H9 (cell line): ENCODE measurements around the gene SNRNP200. TPM values are rescaled to one million over a fixed set of nuclear protein-coding genes. Genes with fewer than 3 reads are reported as not detected.

Experiments used
- DNase-seq: peaks from one replicate; pipeline ENCODE4 v3.0.0-alpha.2; 2017
- H2AFZ ChIP-seq: one replicate; pipeline ENCODE4 v1.6.1; 2013; ENCODE audit warnings: mild to moderate bottlenecking, low read length, control low read depth, moderate library complexity
- H2AK5ac ChIP-seq: 2 replicates; pipeline ENCODE4 v1.6.1; 2013; ENCODE audit warnings: low read length, control low read depth, mixed read lengths; ENCODE audit not compliant: insufficient read length
- H2BK120ac ChIP-seq: one replicate; pipeline ENCODE4 v1.6.1; 2013; ENCODE audit warnings: low read depth, mild to moderate bottlenecking, low read length, control low read depth, inconsistent platforms; ENCODE audit not compliant: poor library complexity, severe bottlenecking
- H2BK12ac ChIP-seq: 2 replicates; pipeline ENCODE4 v1.6.1; 2013; ENCODE audit warnings: low read length, control low read depth, mixed read lengths, low read depth; ENCODE audit not compliant: insufficient read length
- H2BK15ac ChIP-seq: 2 replicates; pipeline ENCODE4 v1.6.1; 2013; ENCODE audit warnings: low read depth, low read length, control low read depth
- H2BK20ac ChIP-seq: one replicate; pipeline ENCODE4 v1.6.1; 2013; ENCODE audit warnings: low read depth, mild to moderate bottlenecking, low read length, control low read depth, inconsistent platforms; ENCODE audit not compliant: poor library complexity, severe bottlenecking
- H2BK5ac ChIP-seq: 2 replicates; pipeline ENCODE4 v1.6.1; 2013; ENCODE audit warnings: low read length, control low read depth, mixed read lengths; ENCODE audit not compliant: insufficient read length
- H3K14ac ChIP-seq: 2 replicates; pipeline ENCODE4 v1.6.1; 2013; ENCODE audit warnings: low read length, control low read depth; ENCODE audit not compliant: insufficient read depth
- H3K18ac ChIP-seq: 2 replicates; pipeline ENCODE4 v1.6.1; 2013; ENCODE audit warnings: low read depth, mild to moderate bottlenecking, mixed read lengths, low read length, control low read depth; ENCODE audit not compliant: insufficient read length
- H3K23ac ChIP-seq: 2 replicates; pipeline ENCODE4 v1.6.1; 2013; ENCODE audit warnings: low read length, control low read depth, mixed read lengths, low read depth; ENCODE audit not compliant: insufficient read length
- H3K23me2 ChIP-seq: 2 replicates; pipeline ENCODE4 v1.6.1; 2013; ENCODE audit warnings: low read depth, mild to moderate bottlenecking, mixed read lengths, low read length, control low read depth; ENCODE audit not compliant: insufficient read length, poor library complexity, severe bottlenecking
- H3K27ac ChIP-seq: 2 replicates; pipeline ENCODE4 v1.5.1; 2013; ENCODE audit warnings: low read length, control low read depth, mixed read lengths, low read depth; ENCODE audit not compliant: insufficient read length
- H3K27me3 ChIP-seq: 2 replicates; pipeline ENCODE4 v1.6.1; 2013; ENCODE audit warnings: low read length, control low read depth, inconsistent platforms; ENCODE audit not compliant: insufficient read depth
- H3K4ac ChIP-seq: 2 replicates; pipeline ENCODE4 v1.6.1; 2013; ENCODE audit warnings: low read depth, mild to moderate bottlenecking, control low read depth, inconsistent platforms, low read length, moderate library complexity
- H3K4me1 ChIP-seq: 2 replicates; pipeline ENCODE4 v1.6.1; 2013; ENCODE audit warnings: low read length, control low read depth, inconsistent platforms; ENCODE audit not compliant: insufficient read depth
- H3K4me2 ChIP-seq: 2 replicates; pipeline ENCODE4 v1.6.1; 2013; ENCODE audit warnings: low read length, control low read depth, mixed read lengths; ENCODE audit not compliant: insufficient read length, insufficient read depth
- H3K56ac ChIP-seq: 2 replicates; pipeline ENCODE4 v1.6.1; 2013; ENCODE audit warnings: low read depth, mild to moderate bottlenecking, mixed read lengths, low read length, control low read depth; ENCODE audit not compliant: insufficient read length
- H3K79me1 ChIP-seq: 2 replicates; pipeline ENCODE4 v1.6.1; 2013; ENCODE audit warnings: low read depth, mild to moderate bottlenecking, moderate library complexity, low read length, control low read depth, inconsistent platforms; ENCODE audit not compliant: insufficient read depth, poor library complexity, severe bottlenecking
- H3K79me2 ChIP-seq: 2 replicates; pipeline ENCODE4 v1.6.1; 2013; ENCODE audit warnings: low read length, control low read depth, inconsistent platforms; ENCODE audit not compliant: insufficient read depth
- H3K9ac ChIP-seq: 2 replicates; pipeline ENCODE4 v1.6.1; 2013; ENCODE audit warnings: low read length, control low read depth, mixed read lengths; ENCODE audit not compliant: insufficient read length; ENCODE audit errors: extremely low read depth
- H3K9me3 ChIP-seq: one replicate; pipeline ENCODE4 v1.6.1; 2013; ENCODE audit warnings: low read depth, low read length, inconsistent platforms; ENCODE audit not compliant: control insufficient read depth
- H3T11ph ChIP-seq: one replicate; pipeline ENCODE4 v1.6.1; 2013; ENCODE audit warnings: mild to moderate bottlenecking, low read length, control low read depth, inconsistent platforms
- H4K20me1 ChIP-seq: one replicate; pipeline ENCODE4 v1.6.1; 2013; ENCODE audit not compliant: control insufficient read depth, insufficient read length, insufficient read depth
- H4K5ac ChIP-seq: 2 replicates; pipeline ENCODE4 v1.6.1; 2013; ENCODE audit warnings: low read depth, mild to moderate bottlenecking, mixed read lengths, low read length, control low read depth; ENCODE audit not compliant: insufficient read length
- H4K8ac ChIP-seq: replicated peaks from 2 replicates; pipeline ENCODE4 v1.6.1; 2013; ENCODE audit warnings: low read length, control low read depth, mixed read lengths, low read depth; ENCODE audit not compliant: insufficient read length
- H4K91ac ChIP-seq: 2 replicates; pipeline ENCODE4 v1.6.1; 2013; ENCODE audit warnings: low read depth, mild to moderate bottlenecking, moderate library complexity, mixed read lengths, low read length, control low read depth; ENCODE audit not compliant: insufficient read length
- H3K27ac Mint-ChIP-seq, 3 experiments: 2 replicates in 2 of 3; 3 replicates in 1 of 3; pipeline ENCODE4 v1.8.0; 2020 to 2021; ENCODE audit warnings: mixed read lengths in 3 of 3, mild to moderate bottlenecking in 1 of 3, moderate library complexity in 1 of 3
- H3K27me3 Mint-ChIP-seq: 2 replicates; pipeline ENCODE4 v1.8.0; 2021; ENCODE audit warnings: low read depth, mild to moderate bottlenecking, moderate library complexity, mixed read lengths
- H3K36me3 Mint-ChIP-seq, 3 experiments: 2 replicates in 2 of 3; 3 replicates in 1 of 3; pipeline ENCODE4 v1.8.0; 2020 to 2021; ENCODE audit warnings: low read depth in 3 of 3, mixed read lengths in 3 of 3; ENCODE audit not compliant: insufficient read depth in 1 of 3
- H3K4me1 Mint-ChIP-seq, 2 experiments: 2 replicates each; pipeline ENCODE4 v1.8.0; 2020; ENCODE audit warnings: mixed read lengths in 2 of 2
- H3K4me3 Mint-ChIP-seq, 2 experiments: 2 replicates in 1 of 2; 3 replicates in 1 of 2; pipeline ENCODE4 v1.8.0; 2020 to 2021; ENCODE audit warnings: mild to moderate bottlenecking in 2 of 2, mixed read lengths in 2 of 2, moderate library complexity in 1 of 2
- H3K9me3 Mint-ChIP-seq, 2 experiments: 2 replicates in 1 of 2; 3 replicates in 1 of 2; pipeline ENCODE4 v1.8.0; 2020; ENCODE audit warnings: mild to moderate bottlenecking in 2 of 2, mixed read lengths in 2 of 2, moderate library complexity in 1 of 2
- WGBS: extraction: QIAGEN DNeasy Blood & Tissue Kit; methylation state at CpG from one replicate; pipeline ENCODE4 v1.1.7; 2013; ENCODE audit warnings: missing lambda C conversion rate, low lambda C conversion rate, mixed read lengths; ENCODE audit not compliant: insufficient read length; ENCODE audit errors: extremely low coverage; 5-methylcytosine and 5-hydroxymethylcytosine counted together
- total RNA-seq: library from RNA; stranded (reverse); gene quantifications from 2 replicates; pipeline ENCODE4 v1.2.1, GENCODE V29; 2021
- TF ChIP-seq, protein P1 (sequence below): fragments of 200-600 bp; sonication (generic); conservative IDR thresholded peaks from 3 replicates; pipeline ENCODE4 v1.8.0; 2021; ENCODE audit warnings: antibody characterized with exemption, mild to moderate bottlenecking

The SNRNP200 gene
- total RNA-seq, 1 experiment from 2014 or later = 215 TPM

- no peaks in the 10 kb centered on the region for H3K27me3 Mint-ChIP-seq
- Histone ChIP-seq H3K9ac (no peak overlapping the region), H3K18ac (no peak overlapping the region), H2BK5ac (no peak overlapping the region), H3K56ac (no peak overlapping the region), H4K8ac (no peak overlapping the region), H3K27ac (no peak overlapping the region), H3K14ac (no peak overlapping the region), H2AFZ (no peak overlapping the region), H3K23ac (no peak overlapping the region), H3K79me1 (no peaks in the 10 kb centered on the region), H2BK120ac (no peak overlapping the region), H2BK12ac (no peak overlapping the region), H3K4me2 (peak overlapping the region; percentile 90), H4K5ac (no peak overlapping the region), H3K4ac (no peak overlapping the region), H3K27me3 (no peaks in the 10 kb centered on the region), H4K20me1 (no peaks in the 10 kb centered on the region), H3K9me3 (no peaks in the 10 kb centered on the region), H3T11ph (no peak overlapping the region), H4K91ac (no peak overlapping the region), H2BK20ac (no peak overlapping the region), H2BK15ac (no peak overlapping the region), H3K4me1 (no peaks in the 10 kb centered on the region), H3K23me2 (peaks cover 6% of the 10 kb centered on the region), H3K79me2 (peaks cover 14% of the 10 kb centered on the region; the same call in 1 of the 2 replicates), H2AK5ac (no peak overlapping the region)
- no CpG with 5 or more reads among the region's 3 CpGs for WGBS
- H3K4me3 Mint-ChIP-seq = peak overlapping the region; percentile 85 to 93
- no peaks in the 10 kb centered on the region for H3K9me3 Mint-ChIP-seq
- H3K27ac Mint-ChIP-seq = no peak overlapping the region
- DNase-seq = no peak
- peaks cover 11 to 28% (median 25%) of the 10 kb centered on the region in 3 experiments for H3K36me3 Mint-ChIP-seq
- TF ChIP-seq, protein P1, sequence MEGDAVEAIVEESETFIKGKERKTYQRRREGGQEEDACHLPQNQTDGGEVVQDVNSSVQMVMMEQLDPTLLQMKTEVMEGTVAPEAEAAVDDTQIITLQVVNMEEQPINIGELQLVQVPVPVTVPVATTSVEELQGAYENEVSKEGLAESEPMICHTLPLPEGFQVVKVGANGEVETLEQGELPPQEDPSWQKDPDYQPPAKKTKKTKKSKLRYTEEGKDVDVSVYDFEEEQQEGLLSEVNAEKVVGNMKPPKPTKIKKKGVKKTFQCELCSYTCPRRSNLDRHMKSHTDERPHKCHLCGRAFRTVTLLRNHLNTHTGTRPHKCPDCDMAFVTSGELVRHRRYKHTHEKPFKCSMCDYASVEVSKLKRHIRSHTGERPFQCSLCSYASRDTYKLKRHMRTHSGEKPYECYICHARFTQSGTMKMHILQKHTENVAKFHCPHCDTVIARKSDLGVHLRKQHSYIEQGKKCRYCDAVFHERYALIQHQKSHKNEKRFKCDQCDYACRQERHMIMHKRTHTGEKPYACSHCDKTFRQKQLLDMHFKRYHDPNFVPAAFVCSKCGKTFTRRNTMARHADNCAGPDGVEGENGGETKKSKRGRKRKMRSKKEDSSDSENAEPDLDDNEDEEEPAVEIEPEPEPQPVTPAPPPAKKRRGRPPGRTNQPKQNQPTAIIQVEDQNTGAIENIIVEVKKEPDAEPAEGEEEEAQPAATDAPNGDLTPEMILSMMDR = no peak
- H3K4me1 Mint-ChIP-seq = peaks cover 14 to 18% of the 10 kb centered on the region in 2 experiments
Measured at GRCh38 chr2:96336873-96337272, 31.5 kb upstream of the SNRNP200 start.
